Measurements from ENCODE around the gene TMEM54. TPM values are rescaled to one million over a fixed set of nuclear protein-coding genes. Genes with fewer than 3 reads are reported as not detected.

Gene TMEM54
- total RNA-seq, 2 donors from 2014 or later: 40.2 to 41.2 TPM

DNA sequence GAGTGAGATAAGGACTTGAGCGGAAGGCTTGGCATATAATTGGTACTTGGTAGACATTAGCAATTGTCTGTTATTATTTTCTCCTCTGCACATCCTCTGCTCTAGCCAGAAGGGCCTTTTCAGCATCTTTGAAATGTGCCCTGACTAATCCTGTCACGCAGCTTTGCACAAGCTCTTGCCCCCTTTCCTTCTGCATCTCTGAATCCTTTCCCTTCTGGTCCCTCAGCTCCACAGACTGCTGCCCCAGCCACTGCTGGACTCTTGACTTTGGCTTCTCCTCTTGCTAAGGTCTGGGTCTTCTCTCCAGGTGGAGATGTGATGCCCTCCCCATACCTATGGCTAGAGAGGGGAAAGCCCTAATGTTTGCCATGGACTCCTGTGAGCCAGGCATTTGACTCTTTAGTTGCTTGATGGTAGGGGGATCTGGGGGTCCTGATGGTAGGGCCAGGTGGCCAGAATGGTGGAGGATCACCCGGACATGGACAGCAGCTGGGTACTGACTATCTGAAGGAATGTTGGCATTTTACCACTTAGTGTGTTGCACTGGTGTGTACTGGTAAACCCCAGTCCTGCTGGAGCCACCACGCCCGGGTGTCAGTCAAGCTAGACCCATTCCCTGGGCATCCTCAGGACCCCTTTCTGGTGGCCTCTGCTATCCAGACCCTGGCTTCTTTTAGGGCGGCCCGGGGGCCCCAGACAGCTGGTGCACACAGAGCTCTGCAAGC, 10.5 kb downstream of the TMEM54 start:
- H3K36me3 ChIP-seq (replicated peaks in 1 of 2; ENCODE audit: insufficient read depth in 1 of 2, low read depth in 2 of 2): no peaks in the 10 kb centered on the region
- 60 to 77% methylated on average over 5 to 7 of the region's 7 CpGs for WGBS, 2 donors
- ATAC-seq: no peak
- intact Hi-C loops (cut with DNase I): no loop called here
- TF ChIP-seq, protein P1, sequence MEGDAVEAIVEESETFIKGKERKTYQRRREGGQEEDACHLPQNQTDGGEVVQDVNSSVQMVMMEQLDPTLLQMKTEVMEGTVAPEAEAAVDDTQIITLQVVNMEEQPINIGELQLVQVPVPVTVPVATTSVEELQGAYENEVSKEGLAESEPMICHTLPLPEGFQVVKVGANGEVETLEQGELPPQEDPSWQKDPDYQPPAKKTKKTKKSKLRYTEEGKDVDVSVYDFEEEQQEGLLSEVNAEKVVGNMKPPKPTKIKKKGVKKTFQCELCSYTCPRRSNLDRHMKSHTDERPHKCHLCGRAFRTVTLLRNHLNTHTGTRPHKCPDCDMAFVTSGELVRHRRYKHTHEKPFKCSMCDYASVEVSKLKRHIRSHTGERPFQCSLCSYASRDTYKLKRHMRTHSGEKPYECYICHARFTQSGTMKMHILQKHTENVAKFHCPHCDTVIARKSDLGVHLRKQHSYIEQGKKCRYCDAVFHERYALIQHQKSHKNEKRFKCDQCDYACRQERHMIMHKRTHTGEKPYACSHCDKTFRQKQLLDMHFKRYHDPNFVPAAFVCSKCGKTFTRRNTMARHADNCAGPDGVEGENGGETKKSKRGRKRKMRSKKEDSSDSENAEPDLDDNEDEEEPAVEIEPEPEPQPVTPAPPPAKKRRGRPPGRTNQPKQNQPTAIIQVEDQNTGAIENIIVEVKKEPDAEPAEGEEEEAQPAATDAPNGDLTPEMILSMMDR (IDR thresholded peaks at IDR 0.05): no peak
- no peak for TF ChIP-seq POLR2A (IDR thresholded peaks at IDR 0.05)
- peaks cover 24% of the 10 kb centered on the region for H3K4me1 ChIP-seq
- peaks cover 0 to 12% of the 10 kb centered on the region in 2 donors for H3K27me3 ChIP-seq
- DNase-seq: no peak
- H3K4me3 ChIP-seq: no peak overlapping the region
- no peaks in the 10 kb centered on the region for H3K9me3 ChIP-seq
- no peak overlapping the region for H3K27ac ChIP-seq

DNA sequence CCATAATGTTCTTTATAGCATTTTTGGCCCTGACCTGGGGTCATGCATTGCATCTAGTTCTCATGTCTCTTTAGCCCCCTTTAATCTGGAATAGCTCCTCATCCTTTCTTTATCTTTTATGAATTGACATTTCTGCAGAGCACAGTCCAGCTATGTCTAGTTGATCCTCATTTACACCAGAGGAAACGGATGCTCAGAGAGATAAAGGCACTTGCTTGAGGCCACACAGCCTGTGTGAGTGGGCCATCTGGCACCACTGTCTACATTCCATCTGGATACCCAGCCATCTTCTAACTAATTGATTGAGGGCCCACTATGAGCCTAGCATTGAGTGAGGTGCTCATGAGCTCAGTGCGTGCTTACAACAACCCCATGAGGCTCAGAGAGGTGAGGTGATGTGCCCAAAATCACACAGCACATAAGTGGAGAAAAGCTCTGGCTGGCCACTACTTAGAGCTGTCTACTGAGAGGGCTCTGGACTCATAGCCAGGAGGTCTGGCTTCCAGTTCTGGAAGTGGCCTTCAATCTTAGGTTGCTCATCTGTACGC, 11.4 kb downstream of the TMEM54 start:
- WGBS, 2 donors: 81 to 84% methylated on average over 3 of the region's 3 CpGs
- intact Hi-C loops (cut with DNase I): no loop called here
- Histone ChIP-seq H3K27ac (no peak overlapping the region), H3K4me3 (no peak overlapping the region), H3K36me3 (replicated peaks in 1 of 2; ENCODE audit: insufficient read depth in 1 of 2, low read depth in 2 of 2) (no peaks in the 10 kb centered on the region), H3K9me3 (no peaks in the 10 kb centered on the region), H3K4me1 (peaks cover 24% of the 10 kb centered on the region), H3K27me3 (peaks cover 0 to 14% of the 10 kb centered on the region in 2 donors)
- ATAC-seq: no peak
- no peak for DNase-seq
- TF ChIP-seq, protein P1 (IDR thresholded peaks at IDR 0.05): no peak
- TF ChIP-seq POLR2A (IDR thresholded peaks at IDR 0.05): no peak

DNA sequence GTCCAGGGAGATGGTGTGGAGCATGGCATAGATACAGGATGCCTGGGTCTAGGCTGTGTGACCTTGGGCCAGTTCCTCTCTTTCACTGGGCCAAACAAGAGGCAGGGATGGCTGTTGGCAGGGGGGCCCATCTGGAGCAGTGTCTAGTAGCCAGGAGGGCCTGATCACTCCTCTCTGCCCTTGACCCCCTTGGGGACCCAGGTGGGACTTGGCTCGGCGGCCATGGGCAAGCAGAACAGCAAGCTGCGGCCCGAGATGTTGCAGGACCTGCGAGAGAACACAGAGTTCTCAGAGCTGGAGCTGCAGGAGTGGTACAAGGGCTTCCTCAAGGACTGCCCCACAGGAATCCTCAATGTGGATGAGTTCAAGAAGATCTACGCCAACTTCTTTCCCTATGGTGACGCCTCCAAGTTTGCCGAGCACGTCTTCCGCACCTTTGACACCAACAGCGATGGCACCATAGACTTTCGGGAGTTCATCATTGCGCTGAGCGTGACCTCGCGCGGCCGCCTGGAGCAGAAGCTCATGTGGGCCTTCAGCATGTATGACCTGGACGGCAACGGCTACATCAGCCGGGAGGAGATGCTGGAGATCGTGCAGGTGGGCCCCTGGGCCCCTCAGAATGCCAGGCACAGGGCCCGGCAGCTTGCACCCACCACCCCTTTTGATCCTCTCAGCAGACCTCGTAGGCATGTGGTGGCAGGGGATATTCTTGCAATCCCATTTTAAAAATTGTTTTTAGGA, 12.3 kb downstream of the TMEM54 start:
- ATAC-seq (no peak), DNase-seq (no peak)
- Histone ChIP-seq H3K36me3 (replicated peaks in 1 of 2; ENCODE audit: insufficient read depth in 1 of 2, low read depth in 2 of 2) (no peaks in the 10 kb centered on the region), H3K27me3 (peaks cover 0 to 14% of the 10 kb centered on the region in 2 donors), H3K4me3 (no peak overlapping the region), H3K27ac (no peak overlapping the region), H3K9me3 (no peaks in the 10 kb centered on the region), H3K4me1 (peaks cover 24% of the 10 kb centered on the region)
- TF ChIP-seq, protein P1 (IDR thresholded peaks at IDR 0.05): no peak
- no peak for TF ChIP-seq POLR2A (IDR thresholded peaks at IDR 0.05)
- intact Hi-C loops (cut with DNase I): no loop called here
- WGBS, 2 donors: 82 to 84% methylated on average over 22 of the region's 24 CpGs

DNA sequence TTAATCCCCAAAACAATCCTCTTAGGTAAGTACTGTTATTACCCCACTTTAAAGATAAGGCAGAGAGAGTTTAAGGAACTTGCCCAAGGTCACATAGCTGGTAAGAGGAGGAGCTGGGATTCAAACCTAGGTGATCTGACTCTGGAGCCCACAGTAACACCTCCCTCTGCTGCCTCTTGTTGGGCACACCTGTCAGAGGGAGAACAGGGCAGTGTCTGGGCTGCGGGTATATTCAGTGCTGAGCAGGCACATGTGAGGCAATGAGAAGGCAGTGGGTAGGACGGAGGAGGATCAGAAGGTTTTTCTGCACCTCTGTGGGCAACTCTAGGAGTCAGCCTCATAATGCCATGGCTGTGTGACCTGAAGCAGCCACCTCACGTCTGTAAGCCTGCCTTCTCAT, 13.1 kb downstream of the TMEM54 start:
- TF ChIP-seq POLR2A (IDR thresholded peaks at IDR 0.05): no peak
- TF ChIP-seq, protein P1 (IDR thresholded peaks at IDR 0.05): no peak
- H3K4me1 ChIP-seq: peaks cover 16% of the 10 kb centered on the region
- intact Hi-C loops (cut with DNase I): no loop called here
- DNase-seq (no peak), ATAC-seq (no peak)
- no peak overlapping the region for H3K27ac ChIP-seq
- WGBS, 2 donors: 32 to 49% methylated on average over 3 of the region's 3 CpGs
- peaks cover 0 to 14% of the 10 kb centered on the region in 2 donors for H3K27me3 ChIP-seq
- no peak overlapping the region for H3K4me3 ChIP-seq
- H3K9me3 ChIP-seq: no peaks in the 10 kb centered on the region
- no peaks in the 10 kb centered on the region for H3K36me3 ChIP-seq (replicated peaks in 1 of 2; ENCODE audit: insufficient read depth in 1 of 2, low read depth in 2 of 2)
